NCI-H2107 treated with DMSO at 0.1 percent for 48 hours (cell line): ENCODE measurements around the gene GLRX5.
"Not testable (repeated sequence)": the region's sequence is repeated elsewhere in the genome, so short reads cannot be mapped to it uniquely, and the experiment has no call there.

Experiments used
- DNase-seq: peaks from one replicate; lab custom pipeline; 2025; ENCODE audit not compliant: unreplicated experiment; lab: John Stamatoyannopoulos, UW

GLRX5 gene

DNA sequence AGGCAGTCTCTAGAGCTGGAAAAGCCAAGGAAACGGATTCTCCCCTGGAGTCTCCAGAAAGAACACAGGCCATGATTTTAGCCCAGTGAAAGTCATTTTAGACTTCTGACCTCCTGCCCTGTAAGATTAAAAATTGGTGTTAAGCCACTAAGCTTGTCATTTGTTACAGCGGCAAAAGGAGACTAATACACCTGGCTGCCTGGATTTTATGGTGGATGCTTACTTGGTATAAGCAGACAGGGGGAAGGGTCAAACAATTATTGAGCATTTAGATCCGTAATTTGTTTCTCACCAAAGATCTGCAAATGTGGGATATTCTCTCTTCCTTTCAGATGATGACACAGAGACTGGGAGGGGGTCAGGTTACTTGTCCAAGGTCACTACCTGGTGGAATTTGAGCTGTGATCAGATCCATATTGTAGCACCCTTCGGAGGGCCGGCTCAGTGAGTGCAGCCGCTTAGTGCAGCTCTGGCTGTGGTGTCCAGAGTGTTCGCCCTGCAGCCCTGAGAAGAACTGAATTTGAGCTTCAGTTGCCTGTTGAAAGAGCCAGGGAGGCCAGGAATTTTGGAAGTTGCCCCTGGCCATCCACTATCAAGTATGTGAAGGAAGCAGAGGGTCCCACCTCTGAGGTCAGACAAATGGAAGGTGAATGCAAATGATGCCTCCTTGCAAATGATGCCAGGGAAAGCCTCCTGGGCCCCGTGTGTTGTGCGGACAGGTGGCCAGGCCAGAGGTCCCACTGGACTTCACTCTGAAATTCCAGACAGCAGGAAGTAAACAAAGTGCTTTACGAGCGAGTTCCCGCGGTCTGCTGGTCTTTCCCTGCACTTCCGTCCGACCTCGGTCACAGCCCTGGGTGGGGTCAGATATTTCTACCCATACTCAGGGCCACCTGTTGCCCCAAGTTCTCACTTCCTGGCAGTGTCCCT lies 15.1 kb downstream of the GLRX5 start:
- DNase-seq: no peak

DNA sequence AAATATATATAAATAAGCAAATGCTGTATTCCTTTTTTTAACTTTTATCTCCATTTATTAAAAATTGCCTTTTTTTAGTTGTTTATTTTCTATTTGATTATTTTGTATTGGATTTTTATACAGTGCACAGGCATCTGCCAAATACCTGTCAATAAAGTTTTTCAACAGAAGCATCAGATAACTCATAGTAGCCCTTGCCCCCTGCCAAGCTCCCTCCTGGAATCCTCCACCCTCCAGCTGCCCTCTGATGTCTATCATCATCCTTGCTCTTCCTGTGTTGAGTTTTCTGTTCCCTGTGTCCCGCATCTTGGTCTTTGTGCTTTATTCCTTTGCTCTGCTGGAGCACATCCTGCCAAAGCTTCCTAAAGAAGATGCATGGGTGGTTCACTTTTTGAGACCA lies 16.6 kb downstream of the GLRX5 start:
- DNase-seq: no peak

DNA sequence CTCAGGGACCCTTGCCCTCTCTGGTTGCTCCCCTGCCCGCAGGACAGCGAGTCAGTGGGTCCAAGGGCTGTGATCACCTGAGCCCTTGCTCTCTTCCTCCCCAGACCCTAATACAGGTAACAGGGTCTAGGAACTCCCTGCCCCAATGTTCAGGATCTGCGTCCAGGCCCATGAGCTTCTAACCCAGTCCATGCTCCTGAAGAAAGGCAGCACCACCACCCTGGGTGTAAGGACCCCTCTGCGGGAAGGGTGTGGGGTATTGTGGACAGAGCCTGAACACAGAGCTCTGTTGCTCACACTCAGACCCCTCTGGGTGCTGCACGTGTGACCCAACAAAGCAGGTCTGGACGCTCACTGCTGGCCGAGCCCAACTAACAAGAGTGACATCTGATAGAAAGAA lies 18.3 kb downstream of the GLRX5 start:
- no peak for DNase-seq

DNA sequence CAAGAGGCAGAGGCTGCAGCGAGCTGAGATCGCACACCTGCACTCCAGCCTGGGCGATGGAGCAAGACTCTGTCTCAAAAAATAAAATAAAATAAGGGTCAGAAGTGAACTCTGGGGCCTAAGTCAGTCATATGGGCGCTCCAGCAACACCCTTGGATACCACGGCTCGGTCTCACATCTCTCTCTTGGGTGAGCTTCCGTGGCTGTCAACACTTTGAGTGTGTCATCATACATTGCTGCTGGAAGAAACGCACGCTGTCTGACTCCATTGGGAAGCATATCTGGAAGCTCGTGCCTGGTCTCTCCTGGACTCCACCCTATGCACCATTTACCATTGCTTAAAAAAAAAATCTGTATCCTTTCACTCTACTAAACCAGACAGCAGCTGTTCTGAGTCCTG lies 20.2 kb downstream of the GLRX5 start:
- DNase-seq: no peak

DNA sequence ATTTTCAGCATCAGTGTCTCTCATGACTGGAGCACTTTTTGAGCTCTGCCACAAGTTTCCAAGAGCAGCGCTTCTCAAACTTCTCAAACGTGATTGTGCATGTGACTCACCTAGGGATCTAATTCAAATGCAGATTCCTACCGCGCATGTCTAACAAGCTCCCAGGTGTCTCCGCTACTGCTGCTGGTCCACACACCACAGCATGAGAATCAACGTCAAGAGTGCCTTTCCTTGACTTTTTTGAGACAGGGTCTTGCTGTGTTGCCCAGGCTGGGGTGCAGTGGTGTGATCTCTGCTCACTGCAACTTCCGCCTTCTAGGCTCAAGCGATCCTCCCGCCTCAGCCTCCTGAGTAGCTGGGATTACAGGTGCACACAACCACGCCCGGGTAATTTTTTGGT lies 22.4 kb downstream of the GLRX5 start:
- DNase-seq: no peak

DNA sequence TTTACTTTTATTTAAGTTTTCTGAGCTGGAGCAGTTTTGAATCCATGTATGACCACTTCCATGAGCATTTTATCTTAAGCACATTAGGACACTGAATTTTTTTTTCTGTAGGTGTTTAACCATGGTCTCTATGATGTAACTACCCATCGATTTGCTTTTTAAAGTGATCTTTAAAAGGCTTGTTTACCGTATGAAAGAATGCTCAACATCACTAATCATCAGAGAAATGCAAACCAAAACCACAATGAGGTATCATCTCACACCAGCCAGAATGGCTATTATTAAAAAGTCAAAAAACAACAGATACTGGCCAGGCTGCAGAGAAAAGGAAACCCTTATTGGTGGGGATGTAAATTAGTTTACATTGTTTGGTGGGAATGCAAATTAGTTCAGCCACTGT lies 23.0 kb downstream of the GLRX5 start:
- no peak for DNase-seq

DNA sequence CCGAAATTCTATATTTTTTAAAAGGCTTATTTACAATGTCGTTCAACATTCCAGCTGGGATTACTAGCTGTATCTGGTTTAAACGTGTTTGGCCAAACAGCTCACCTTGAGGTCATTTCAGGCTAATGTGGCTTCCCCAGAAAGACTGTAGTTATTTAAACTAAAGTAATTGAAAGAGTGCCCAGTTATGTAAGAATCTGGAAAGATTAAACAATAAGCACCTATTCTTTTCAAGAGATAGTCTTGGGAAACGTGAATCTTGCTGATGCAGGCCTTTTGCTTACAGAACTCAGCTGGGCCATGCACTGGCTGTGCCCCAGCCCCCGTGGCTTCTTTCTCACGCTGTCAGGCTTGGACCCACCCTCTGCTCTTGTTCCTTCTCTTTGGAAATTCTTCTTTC lies 24.4 kb downstream of the GLRX5 start:
- no peak for DNase-seq

DNA sequence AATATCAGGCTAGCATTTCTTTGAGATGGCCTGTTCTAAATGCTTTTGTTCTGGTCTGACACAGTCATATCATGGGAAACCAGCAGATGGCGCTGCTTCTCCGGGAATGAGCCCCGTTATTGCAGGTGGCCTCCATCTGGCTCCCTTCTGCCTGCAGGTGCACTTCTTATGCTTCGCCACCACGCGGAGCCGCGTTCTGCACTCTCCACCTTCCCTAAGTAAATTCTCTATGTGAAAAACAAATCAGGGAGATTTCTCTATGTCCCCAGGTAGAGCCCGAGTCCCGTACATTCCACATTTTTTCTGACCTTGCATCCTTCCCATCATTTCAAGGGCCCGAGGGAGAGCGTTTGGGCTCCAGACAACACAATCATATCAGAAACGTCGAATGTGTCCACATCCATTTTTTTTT lies 26.2 kb downstream of the GLRX5 start:
- peak; percentile 96 for DNase-seq

DNA sequence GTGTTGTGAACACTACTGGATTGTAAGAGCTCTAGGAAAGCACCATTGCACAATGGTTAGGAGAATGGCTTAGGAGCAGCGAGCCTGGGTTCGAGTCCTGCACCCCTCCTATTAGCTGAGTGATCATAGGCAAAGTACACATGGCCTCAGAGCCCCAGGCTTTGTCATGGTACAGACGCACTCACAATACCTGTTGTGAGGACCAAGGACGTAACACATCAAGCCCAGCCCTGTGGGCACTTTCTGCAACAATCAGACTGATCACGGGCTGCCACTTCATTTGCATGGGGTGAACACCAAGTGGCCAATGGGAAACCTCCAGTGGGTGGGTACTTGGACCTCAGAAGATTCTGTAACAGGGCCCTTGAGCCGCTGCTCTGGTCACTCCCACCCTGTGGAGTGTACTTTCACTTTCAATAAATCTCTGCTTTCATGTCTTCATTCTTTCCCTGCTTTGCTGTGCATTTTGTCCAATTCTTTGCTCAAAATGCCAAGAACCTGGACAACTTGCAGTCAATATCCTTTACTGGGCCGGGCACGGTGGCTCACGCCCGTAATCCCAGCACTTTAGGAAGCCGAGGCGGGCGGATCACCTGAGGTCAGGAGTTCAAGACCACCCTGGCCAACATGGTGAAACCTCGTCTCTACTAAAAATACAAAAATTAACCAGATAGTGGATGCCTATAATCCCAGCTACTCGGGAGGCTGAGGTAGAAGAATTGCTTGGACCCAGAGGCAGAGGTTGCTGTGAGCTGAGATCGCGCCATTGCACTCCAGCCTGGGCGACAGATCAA lies 28.2 kb downstream of the GLRX5 start:
- no peak for DNase-seq

DNA sequence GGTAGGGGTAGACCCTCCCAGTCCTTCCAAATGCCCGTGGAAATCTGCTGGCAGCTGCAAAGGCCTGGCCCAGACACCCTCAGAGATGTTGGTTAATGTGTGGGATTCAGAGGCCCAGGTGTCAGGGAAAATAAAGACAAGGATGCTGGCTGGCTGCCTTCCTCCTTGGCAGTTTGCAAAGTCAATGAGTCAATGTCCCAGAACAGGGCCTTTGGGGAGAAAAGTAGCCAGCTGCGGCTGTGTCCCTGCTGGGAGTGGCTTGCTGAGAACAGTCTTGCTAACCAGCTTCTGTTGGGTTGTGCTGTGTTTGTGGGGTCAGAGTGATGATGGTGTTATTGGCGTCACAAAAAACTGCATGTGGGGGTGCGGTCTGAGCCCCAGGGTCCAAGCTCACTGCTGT lies 29.2 kb downstream of the GLRX5 start:
- no peak for DNase-seq

DNA sequence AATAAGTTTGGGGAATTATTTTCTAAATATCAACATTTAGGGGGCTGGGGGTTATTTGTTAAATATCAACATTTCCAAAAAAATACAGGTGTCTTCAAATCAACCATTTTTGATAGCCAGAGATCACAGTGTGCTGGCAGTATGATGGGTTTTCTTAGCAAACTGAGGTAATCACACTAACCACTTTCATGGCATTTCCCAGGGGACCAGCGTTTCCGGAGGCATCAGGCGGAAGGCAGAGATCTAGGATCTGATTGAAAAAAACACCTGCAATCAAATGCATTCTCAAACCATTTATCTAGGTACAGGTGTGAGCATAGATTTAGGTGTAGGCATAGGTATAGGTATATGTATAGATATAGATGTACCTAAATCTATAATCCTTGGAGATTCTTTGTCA lies 34.6 kb downstream of the GLRX5 start:
- DNase-seq: no peak

DNA sequence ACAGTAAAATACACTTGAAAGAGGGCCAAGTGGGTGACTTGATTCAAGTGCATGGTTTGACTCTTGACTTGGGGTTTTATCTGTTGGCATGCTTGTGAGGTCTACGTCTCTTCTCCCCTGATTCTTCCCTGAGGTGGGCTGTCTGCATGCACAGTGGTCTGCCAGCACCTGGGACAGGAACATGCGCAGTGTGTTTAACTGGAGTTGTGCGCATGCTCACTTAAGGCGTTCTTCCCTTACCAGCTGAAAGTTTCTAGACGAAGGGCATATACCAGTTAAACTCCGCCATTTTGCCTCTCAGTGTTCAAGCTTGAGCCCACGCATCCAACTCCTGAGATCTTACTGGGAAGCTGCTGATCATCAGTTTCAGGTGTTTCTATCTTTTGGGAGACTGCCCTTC lies 38.5 kb downstream of the GLRX5 start:
- no peak for DNase-seq

DNA sequence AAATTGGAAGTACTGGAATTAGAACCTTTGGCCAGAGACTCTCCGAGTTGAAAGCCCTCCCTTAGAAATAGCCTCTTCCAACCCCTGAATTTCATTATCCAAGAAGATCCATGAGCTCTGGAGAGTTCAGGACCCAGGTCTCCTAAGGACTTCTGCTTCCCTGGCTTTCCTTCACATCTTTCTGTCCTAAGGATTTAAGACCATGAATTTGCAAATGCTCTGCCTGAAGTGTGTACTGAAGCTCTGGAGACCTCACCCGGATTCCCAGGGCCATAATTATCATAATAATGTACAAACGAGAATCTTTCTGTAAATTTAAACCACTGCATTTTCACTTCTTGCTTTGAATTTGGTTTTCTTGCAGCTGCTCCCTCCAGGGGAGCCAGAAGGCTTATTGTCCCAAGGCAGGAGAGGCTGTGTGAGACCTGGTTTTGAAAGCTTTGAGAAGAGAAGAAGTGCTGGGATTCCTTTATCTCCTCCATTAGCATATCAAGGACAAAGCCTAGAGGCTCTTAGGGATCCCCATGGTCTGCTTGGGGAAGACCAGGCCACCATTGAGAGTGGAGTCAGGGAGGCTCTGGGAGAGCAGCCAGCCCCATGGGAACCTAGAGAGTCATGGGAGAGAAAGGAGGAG lies 41.1 kb downstream of the GLRX5 start:
- no peak for DNase-seq

DNA sequence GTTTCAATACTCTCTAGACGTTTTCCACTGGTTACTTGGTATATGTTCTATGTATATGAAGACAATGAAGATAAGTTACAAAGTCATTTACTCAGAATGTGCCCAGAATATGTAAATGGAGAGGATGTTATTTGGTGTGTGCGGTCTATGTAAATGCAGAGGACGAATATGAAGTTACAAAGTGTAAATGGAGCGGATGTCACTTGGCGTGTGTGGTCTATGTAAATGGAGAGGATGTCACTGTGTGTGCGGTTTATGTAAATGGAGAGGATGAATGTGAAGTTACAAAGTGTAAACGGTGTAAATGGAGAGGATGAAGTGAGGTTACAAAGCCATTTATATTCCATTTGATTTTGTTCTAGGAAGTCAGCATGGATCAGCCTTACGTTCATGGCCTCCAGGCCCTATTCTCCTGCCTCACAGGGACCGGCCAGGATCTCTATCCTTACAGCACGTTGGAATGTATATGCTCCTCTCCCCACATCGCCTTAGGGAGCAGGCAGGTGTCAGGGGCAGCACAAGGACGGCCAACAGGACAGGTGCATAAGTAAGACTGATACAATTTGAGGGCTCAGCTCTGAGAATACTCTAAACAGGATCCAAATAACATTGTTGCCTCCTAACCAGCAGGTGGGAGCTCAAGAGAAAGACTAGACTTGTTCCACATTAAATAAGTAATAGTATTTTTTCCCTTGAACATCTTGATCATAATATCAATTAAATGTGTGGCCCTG lies 42.4 kb downstream of the GLRX5 start:
- no peak for DNase-seq

DNA sequence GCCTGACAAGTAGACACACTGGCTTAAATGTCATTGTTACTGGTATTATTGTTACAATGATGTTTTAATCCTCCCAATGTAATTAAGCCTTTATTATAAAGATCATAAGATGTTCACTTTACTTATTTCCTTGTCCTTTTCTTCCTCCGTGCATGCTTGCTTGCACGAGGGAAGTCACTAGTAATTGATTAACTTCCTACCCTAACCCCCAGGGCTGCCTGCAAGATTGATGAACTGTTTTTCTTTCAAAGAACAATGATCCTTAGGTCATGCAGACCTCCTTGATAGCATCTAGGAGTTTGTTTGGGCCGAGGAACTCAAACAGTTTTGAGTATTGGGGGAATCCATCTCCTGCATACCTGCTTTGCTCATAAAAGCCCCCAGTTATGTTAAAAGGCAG lies 43.0 kb downstream of the GLRX5 start:
- no peak for DNase-seq

DNA sequence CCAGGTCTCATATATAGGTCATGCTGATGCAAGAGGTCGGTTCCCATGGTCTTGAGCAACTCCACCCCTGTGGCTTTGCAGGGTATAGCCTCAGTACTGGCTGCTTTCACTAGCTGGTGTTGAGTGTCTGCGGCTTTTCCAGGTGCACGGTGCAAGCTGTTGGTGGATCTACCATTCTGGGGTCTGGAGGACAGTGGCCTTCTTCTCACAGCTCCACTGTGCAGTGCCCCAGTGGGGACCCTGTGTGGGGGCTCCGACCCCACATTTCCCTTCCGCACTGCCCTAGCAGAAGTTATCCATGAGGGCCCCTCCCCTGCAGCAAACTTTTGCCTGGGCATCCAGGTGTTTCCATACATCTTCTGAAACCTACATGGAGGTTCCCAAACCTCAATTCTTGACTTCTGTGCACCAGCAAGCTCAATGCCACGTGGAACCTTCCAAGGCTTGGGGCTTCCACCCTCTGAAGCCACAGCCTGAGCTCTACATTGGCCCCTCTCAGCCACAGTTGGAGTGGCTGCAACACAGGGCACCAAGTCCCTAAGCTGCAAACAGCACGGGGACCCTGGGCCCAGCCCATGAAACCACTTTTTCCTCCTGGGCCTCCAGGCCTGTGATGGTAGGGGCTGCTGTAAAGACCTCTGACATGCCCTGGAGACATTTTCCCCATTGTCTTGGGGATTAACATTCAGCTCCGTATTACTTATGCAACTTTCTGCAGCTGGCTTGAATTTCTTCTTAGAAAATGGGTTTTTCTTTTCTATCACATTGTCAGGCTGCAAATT lies 49.2 kb downstream of the GLRX5 start:
- not testable (repeated sequence) for DNase-seq

DNA sequence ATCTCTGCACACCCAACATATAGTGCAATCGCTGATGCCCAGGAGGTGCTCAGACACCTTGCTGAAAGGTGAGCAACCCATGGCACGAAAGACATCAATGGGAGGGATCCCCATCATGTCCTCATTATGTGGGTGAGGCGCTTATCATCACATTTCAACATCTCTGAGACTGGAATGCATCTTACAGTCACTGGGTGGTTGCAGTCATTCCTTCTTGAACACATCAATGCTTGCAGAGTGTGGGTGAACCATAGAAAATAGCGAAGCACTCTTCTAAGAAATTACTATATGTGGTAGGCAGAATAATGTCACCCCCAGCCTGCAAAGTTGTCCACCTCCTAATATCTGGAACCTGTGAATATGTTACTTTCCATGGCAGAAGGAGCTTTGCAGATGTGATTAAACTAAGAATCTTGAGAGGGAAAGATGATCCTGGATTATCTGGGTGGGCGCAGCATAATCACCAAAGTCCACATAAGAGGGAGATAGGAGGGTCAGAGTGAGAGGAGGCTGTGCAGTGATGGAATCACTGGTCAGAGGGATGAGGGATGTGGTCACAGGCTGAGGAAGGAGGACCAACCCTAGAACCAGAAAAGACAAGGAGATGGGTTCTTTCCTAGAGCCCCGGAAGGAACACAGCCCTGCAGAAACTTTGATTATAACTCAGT lies 51.2 kb downstream of the GLRX5 start:
- DNase-seq: no peak

DNA sequence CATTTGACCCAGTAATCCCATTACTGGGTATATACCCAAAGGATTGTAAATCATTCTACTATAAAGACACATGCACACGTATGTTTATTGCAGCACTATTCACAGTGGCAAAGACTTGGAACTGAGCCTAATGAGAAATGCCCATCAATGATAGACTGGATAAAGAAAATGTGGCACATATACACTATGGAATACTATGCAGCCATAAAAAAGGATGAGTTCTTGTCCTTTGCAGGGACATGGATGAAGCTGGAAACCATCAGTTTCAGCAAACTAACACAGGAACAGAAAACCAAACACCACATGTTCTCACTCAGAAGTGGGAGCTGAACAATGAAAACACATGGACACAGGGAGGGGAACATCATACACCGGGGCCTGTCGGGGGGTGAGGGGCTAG lies 56.3 kb downstream of the GLRX5 start:
- DNase-seq: not testable (repeated sequence)
